T-cell (primary cell): Measurements from ENCODE around the gene DSEL. TPM values are rescaled to one million over a fixed set of nuclear protein-coding genes. Genes with fewer than 3 reads are reported as not detected.

ENCODE experiments used
- ATAC-seq, 4 experiments: fragments of 200-7000 bp in 3 of 4; fragments of 150-1000 bp in 1 of 4; cut with Tn5 transposase; replicated peaks in 1 of 4; 1 replicate in 3 of 4; 2 replicates in 1 of 4; pipeline ENCODE4 v1.10.0; 2021; ENCODE audit warnings: moderate library complexity in 3 of 4, mild to moderate bottlenecking in 2 of 4, moderate number of reproducible peaks in 1 of 4
- CTCF ChIA-PET, 2 donors: fragments of 300-600 bp; sonication (Branson Sonifier 250); formaldehyde crosslinking; loops; one replicate each; lab custom pipeline; 2022; ENCODE audit warnings: antibody characterized with exemption in 2 of 2; lab: Charles Lee
- POLR2A ChIA-PET, 2 donors: fragments of 300-600 bp; sonication (Branson Sonifier 250); formaldehyde crosslinking; loops; one replicate each; lab custom pipeline; 2022; ENCODE audit warnings: antibody characterized with exemption in 2 of 2; lab: Charles Lee
- DNase-seq, 35 experiments: peaks; one replicate each; pipeline versions ENCODE4 v3.0.0 to v3.0.0-alpha.2; 2013 to 2023
- H3K27ac ChIP-seq: one replicate; pipeline ENCODE4 v1.5.1; 2013; ENCODE audit warnings: low read length
- H3K27me3 ChIP-seq, 2 experiments: replicated peaks in 1 of 2; 1 replicate in 1 of 2; 2 replicates in 1 of 2; pipeline versions ENCODE4 v1.6.1 to v1.7.0; 2013; ENCODE audit warnings: low read length in 1 of 2, mixed read lengths in 1 of 2; ENCODE audit not compliant: control insufficient read depth in 2 of 2, insufficient read depth in 2 of 2; ENCODE audit errors: extremely low read depth in 1 of 2
- H3K36me3 ChIP-seq, 2 donors: 1 replicate in 1 of 2; 2 replicates in 1 of 2; pipeline versions ENCODE4 v1.6.1 to v1.7.0; 2013; ENCODE audit warnings: low read length in 1 of 2; ENCODE audit not compliant: control insufficient read depth in 2 of 2, insufficient read depth in 1 of 2; ENCODE audit errors: extremely low read depth in 1 of 2
- H3K4me1 ChIP-seq, 2 experiments: 1 replicate in 1 of 2; 2 replicates in 1 of 2; pipeline versions ENCODE4 v1.6.1 to v1.7.0; 2013; ENCODE audit warnings: low read length in 2 of 2, mixed read lengths in 1 of 2; ENCODE audit not compliant: insufficient read depth in 2 of 2, control insufficient read depth in 1 of 2; ENCODE audit errors: extremely low read depth in 1 of 2
- H3K4me3 ChIP-seq, 2 donors: 1 replicate in 1 of 2; 2 replicates in 1 of 2; pipeline versions ENCODE4 v1.5.1 to v1.7.0; 2013; ENCODE audit warnings: mild to moderate bottlenecking in 2 of 2, low read length in 1 of 2, moderate library complexity in 1 of 2; ENCODE audit not compliant: control insufficient read depth in 1 of 2; ENCODE audit errors: extremely low read depth in 1 of 2
- H3K9me3 ChIP-seq: 2 replicates; pipeline ENCODE4 v1.7.0; 2013
- H3K27ac Mint-ChIP-seq, 2 donors: one replicate each; pipeline ENCODE4 v1.8.0; 2020 to 2021; ENCODE audit warnings: mild to moderate bottlenecking in 2 of 2, mixed read lengths in 2 of 2
- H3K27me3 Mint-ChIP-seq, 2 donors: one replicate each; pipeline ENCODE4 v1.8.0; 2021 to 2022; ENCODE audit warnings: mixed read lengths in 2 of 2
- H3K36me3 Mint-ChIP-seq: one replicate; pipeline ENCODE4 v1.8.0; 2021; ENCODE audit warnings: mixed read lengths
- H3K4me1 Mint-ChIP-seq, 3 donors: one replicate each; pipeline ENCODE4 v1.8.0; 2020 to 2022; ENCODE audit warnings: mixed read lengths in 3 of 3, mild to moderate bottlenecking in 1 of 3
- H3K4me3 Mint-ChIP-seq, 3 donors: one replicate each; pipeline ENCODE4 v1.8.0; 2020 to 2022; ENCODE audit warnings: mild to moderate bottlenecking in 3 of 3, mixed read lengths in 3 of 3, moderate library complexity in 3 of 3
- H3K9me3 Mint-ChIP-seq, 3 donors: one replicate each; pipeline ENCODE4 v1.8.0; 2020 to 2022; ENCODE audit warnings: mixed read lengths in 3 of 3
- WGBS: methylation state at CpG from one replicate; pipeline ENCODE4 v1.1.5; 2013; ENCODE audit warnings: missing lambda C conversion rate; ENCODE audit not compliant: insufficient coverage; 5-methylcytosine and 5-hydroxymethylcytosine counted together
- total RNA-seq, 35 experiments: library from RNA in 6 of 35; stranded (reverse) in 6 of 35; fragments of 120-200 nt in 1 of 35; gene quantifications; one replicate each; pipeline versions ENCODE4 v1.2.1 to v1.2.4 and lab custom pipeline; 2013 to 2026

The DSEL gene
- total RNA-seq, 5 donors from 2014 or later (not counting 1 experiment from before 2014, with no cell fraction given), result 0.72 to 2.4 (median 1.5) TPM

DNA sequence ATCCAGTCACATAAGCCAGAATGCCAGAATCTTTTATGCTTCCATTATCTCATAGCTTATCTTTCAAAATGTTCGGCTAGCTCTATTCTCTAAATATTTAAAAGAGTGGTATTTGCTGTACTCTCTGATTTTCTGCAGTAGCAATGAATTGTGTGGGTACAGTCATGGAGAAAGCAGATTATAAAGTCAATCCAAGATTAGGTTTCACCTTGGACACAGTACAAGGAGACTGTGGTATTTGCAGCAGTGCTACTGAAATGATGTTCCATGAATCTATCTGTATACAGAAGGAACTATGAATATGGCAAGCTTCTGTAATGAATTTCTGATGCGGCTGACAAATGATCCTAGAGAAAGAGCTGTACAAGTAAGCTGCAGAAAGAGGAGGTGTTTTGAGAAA lies 15.4 kb upstream of the DSEL start:
- Histone ChIP-seq H3K4me3 (no peak overlapping the region), H3K36me3 (no peaks in the 10 kb centered on the region), H3K4me1 (no peaks in the 10 kb centered on the region), H3K27ac (no peak overlapping the region), H3K27me3 (no peaks in the 10 kb centered on the region), H3K9me3 (no peaks in the 10 kb centered on the region)
- no peak for ATAC-seq
- Mint-ChIP-seq H3K27ac (no peak overlapping the region), H3K4me1 (no peaks in the 10 kb centered on the region), H3K9me3 (no peaks in the 10 kb centered on the region), H3K36me3 (no peaks in the 10 kb centered on the region), H3K4me3 (no peak overlapping the region), H3K27me3 (peaks cover 11 to 18% of the 10 kb centered on the region in 2 donors)
- CTCF ChIA-PET, result no interaction called here
- POLR2A ChIA-PET, result no interaction called here
- DNase-seq, result no peak
- WGBS, result 100% methylated on average over 1 of the region's 2 CpGs

DNA sequence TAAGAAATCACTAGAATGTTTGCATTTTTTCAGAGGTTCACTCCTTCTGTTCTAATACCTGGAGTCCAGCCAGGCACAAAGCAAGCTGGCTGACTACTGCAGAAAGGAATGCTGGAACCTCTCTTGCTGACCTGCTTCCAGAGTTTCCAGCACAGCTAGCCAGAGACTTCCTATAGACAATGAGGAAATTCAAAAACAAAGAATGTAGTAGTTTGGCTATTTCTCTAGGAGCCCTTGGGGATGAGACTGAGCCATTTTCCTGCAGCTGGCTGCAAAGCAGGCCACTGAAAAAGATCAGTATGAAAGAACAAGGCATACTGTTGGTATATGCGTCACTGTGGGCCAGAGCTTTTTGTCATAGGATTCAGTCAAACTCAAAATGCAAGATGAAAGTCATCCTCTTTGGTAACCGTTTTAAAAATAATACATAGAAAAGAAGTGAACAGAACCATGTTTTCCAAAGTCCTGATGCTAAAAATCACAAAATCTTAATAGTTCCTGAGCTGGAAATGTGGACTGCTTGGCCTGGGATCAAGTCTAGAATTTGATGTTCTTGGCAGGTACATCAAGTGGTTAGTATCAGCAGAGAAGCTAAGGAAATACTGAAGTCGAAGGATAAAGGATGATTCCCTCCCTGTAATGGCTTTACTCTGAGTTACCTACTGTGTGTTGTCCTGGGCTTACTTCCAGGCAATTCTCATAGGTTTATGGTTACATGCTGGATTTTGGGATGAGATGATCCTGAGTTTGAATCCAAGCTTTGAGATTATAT lies 9.0 kb upstream of the DSEL start:
- Histone ChIP-seq H3K27me3 (peaks cover 0 to 4% of the 10 kb centered on the region in 2 experiments), H3K9me3 (no peaks in the 10 kb centered on the region), H3K27ac (no peak overlapping the region), H3K4me1 (no peaks in the 10 kb centered on the region), H3K36me3 (no peaks in the 10 kb centered on the region), H3K4me3 (no peak overlapping the region)
- Mint-ChIP-seq H3K9me3 (no peaks in the 10 kb centered on the region), H3K4me1 (no peaks in the 10 kb centered on the region), H3K36me3 (no peaks in the 10 kb centered on the region), H3K27ac (no peak overlapping the region), H3K4me3 (no peak overlapping the region), H3K27me3 (peaks cover 25 to 26% of the 10 kb centered on the region in 2 donors)
- no peak for ATAC-seq
- no peak for DNase-seq
- POLR2A ChIA-PET, result no interaction called here
- CTCF ChIA-PET, result no interaction called here
- no CpG with 5 or more reads among the region's 3 CpGs for WGBS

DNA sequence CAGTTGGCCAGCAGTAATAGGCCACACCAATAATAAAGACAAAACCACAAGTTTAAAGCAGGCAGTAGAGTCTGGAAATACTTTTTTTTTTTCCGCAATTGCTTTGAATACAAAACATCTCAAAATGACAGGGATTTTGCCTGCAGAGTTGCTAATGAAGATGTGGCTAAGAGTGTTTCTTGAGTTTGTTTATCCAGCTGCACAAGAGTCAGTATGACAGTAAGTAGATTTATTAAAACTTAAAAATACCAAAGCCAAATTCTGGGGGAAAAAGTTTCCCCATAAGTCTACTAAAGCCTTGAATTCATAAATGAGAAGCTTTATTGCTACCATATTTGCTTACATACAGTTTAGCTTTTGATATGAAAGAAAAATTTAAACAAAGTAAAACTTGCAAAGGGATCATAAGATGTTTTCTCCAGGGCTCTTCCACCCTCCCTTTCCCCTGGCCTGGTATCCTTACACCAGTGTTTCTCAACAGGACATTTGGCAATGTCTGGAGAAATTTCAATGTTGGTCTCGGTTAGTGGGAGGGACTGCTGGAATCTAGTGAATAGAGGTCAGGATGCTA lies 3.9 kb upstream of the DSEL start:
- Histone ChIP-seq H3K4me3 (no peak overlapping the region), H3K4me1 (peaks cover 10 to 18% of the 10 kb centered on the region in 2 experiments), H3K9me3 (no peaks in the 10 kb centered on the region), H3K36me3 (no peaks in the 10 kb centered on the region), H3K27ac (no peak overlapping the region), H3K27me3 (peaks cover 0 to 3% of the 10 kb centered on the region in 2 experiments)
- CTCF ChIA-PET, result interaction anchor here in 1 of 2 donors (0.7 kb wide), 1 partner anchor 1157 kb away, joined by 4 read pairs; no protein-coding TSS in a partner anchor
- no peak overlapping the region for H3K27ac Mint-ChIP-seq
- no peaks in the 10 kb centered on the region for H3K9me3 Mint-ChIP-seq
- POLR2A ChIA-PET, result no interaction called here
- H3K4me1 Mint-ChIP-seq, result peaks cover 18 to 26% (median 22%) of the 10 kb centered on the region in 3 donors
- no peak overlapping the region for H3K4me3 Mint-ChIP-seq
- DNase-seq, result no peak
- WGBS, result no CpG with 5 or more reads among the region's 2 CpGs
- ATAC-seq, result no peak
- H3K27me3 Mint-ChIP-seq, result peaks cover 17 to 23% of the 10 kb centered on the region in 2 donors
- H3K36me3 Mint-ChIP-seq, result no peaks in the 10 kb centered on the region

DNA sequence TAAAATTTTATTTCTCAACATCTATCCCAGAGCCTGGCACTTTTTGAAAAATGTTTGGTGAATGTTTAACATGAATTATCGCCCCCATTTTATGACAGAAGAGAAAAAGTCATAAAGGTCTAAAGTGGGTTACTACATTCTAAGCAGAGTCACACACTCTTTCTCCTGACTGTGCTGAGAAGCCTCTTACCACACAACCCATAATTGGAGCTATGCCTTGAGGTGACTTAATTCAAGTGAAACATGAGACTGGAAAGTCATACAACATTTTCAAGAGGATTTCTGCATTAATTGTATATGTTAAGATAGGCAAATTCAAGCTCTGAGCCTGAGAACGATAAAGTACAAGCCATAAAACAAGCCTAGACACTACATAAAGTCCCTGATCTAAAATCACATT lies 3.1 kb upstream of the DSEL start:
- H3K36me3 ChIP-seq, result no peaks in the 10 kb centered on the region
- DNase-seq (no peak), ATAC-seq (no peak)
- peaks cover 10 to 18% of the 10 kb centered on the region in 2 experiments for H3K4me1 ChIP-seq
- no peaks in the 10 kb centered on the region for H3K9me3 ChIP-seq
- Mint-ChIP-seq H3K27me3 (peaks cover 15 to 23% of the 10 kb centered on the region in 2 donors), H3K27ac (no peak overlapping the region), H3K9me3 (no peaks in the 10 kb centered on the region), H3K36me3 (no peaks in the 10 kb centered on the region), H3K4me1 (peaks cover 27 to 32% (median 27%) of the 10 kb centered on the region in 3 donors), H3K4me3 (no peak overlapping the region)
- POLR2A ChIA-PET, result no interaction called here
- H3K27me3 ChIP-seq, result no peaks in the 10 kb centered on the region
- CTCF ChIA-PET, result interaction anchor here in 1 of 2 donors (0.7 kb wide), 1 partner anchor 1158 kb away, joined by 4 read pairs; no protein-coding TSS in a partner anchor
- no peak overlapping the region for H3K4me3 ChIP-seq
- H3K27ac ChIP-seq, result no peak overlapping the region
- WGBS, result no CpG with 5 or more reads among the region's 2 CpGs

DNA sequence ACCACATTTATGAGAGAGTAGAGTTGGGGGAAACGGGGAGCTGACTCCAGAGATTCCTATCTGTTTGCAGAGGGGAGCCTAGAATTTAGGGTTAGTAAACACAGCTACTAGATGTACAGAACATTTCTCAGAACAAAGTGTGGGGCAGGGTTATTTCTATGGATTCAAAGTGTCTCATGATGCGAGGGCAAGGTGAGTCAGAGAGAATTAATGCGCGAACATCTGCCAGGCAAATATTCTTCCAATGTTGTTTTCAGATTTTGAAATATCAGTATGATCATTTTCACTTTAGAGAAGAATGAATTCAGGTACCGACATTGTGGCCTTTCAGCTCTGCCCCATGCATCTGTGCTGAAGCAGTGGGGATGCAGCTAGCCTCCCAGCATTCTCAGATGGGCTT lies 2.0 kb upstream of the DSEL start:
- peaks cover 27 to 33% (median 29%) of the 10 kb centered on the region in 3 donors for H3K4me1 Mint-ChIP-seq
- H3K4me3 Mint-ChIP-seq, result no peak overlapping the region
- Histone ChIP-seq H3K9me3 (no peaks in the 10 kb centered on the region), H3K4me1 (peaks cover 10 to 18% of the 10 kb centered on the region in 2 experiments), H3K27ac (no peak overlapping the region), H3K36me3 (no peaks in the 10 kb centered on the region), H3K4me3 (no peak overlapping the region), H3K27me3 (no peaks in the 10 kb centered on the region)
- no peaks in the 10 kb centered on the region for H3K36me3 Mint-ChIP-seq
- POLR2A ChIA-PET, result no interaction called here
- CTCF ChIA-PET, result no interaction called here
- peaks cover 12 to 20% of the 10 kb centered on the region in 2 donors for H3K27me3 Mint-ChIP-seq
- no peak for DNase-seq
- 84% methylated on average over 5 of the region's 5 CpGs for WGBS
- no peak for ATAC-seq
- no peaks in the 10 kb centered on the region for H3K9me3 Mint-ChIP-seq
- H3K27ac Mint-ChIP-seq, result no peak overlapping the region

DNA sequence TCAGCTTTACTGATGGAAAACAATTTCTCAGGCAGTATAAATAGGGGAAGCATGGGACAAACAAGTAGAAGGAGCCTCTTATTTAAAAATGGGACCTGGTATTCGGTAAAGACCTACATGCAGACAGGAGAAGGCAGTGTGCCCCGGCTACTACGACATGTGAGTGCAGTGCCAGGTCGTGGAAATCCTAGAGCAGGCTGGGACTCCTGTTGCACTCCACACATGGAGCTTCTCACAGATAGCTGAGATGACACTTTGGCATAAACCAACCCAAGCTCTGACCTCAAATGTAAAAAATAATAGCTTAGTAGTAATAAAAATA lies 885 bp upstream of the DSEL start:
- H3K4me1 ChIP-seq, result peaks cover 10 to 18% of the 10 kb centered on the region in 2 experiments
- DNase-seq, result peak in 3 of 35 experiments; percentile 5 to 28 (median 8)
- H3K9me3 Mint-ChIP-seq, result no peaks in the 10 kb centered on the region
- no peaks in the 10 kb centered on the region for H3K27me3 ChIP-seq
- peaks cover 27 to 33% (median 29%) of the 10 kb centered on the region in 3 donors for H3K4me1 Mint-ChIP-seq
- CTCF ChIA-PET, result interaction anchor here in 1 of 2 donors (0.6 to 0.7 kb wide), 2 partner anchors 13 to 316 kb away, joined by 3 to 4 read pairs; no protein-coding TSS in a partner anchor
- no peaks in the 10 kb centered on the region for H3K36me3 ChIP-seq
- H3K4me3 ChIP-seq, result peak overlapping the region; percentile 56 to 78
- H3K27ac Mint-ChIP-seq, result no peak overlapping the region
- no peak overlapping the region for H3K27ac ChIP-seq
- H3K9me3 ChIP-seq, result no peaks in the 10 kb centered on the region
- H3K27me3 Mint-ChIP-seq, result peaks cover 4 to 12% of the 10 kb centered on the region in 2 donors
- no peak for ATAC-seq
- H3K36me3 Mint-ChIP-seq, result no peaks in the 10 kb centered on the region
- peak overlapping the region; percentile 87 to 94 (median 92) for H3K4me3 Mint-ChIP-seq
- 33% methylated on average over 3 of the region's 4 CpGs for WGBS
- POLR2A ChIA-PET, result interaction anchor here in 1 of 2 donors (0.6 kb wide), 1 partner anchor 296 kb away, joined by 3 read pairs; no protein-coding TSS in a partner anchor
